ENCODE measurements around the gene CCDC102A.

Gene CCDC102A

DNA sequence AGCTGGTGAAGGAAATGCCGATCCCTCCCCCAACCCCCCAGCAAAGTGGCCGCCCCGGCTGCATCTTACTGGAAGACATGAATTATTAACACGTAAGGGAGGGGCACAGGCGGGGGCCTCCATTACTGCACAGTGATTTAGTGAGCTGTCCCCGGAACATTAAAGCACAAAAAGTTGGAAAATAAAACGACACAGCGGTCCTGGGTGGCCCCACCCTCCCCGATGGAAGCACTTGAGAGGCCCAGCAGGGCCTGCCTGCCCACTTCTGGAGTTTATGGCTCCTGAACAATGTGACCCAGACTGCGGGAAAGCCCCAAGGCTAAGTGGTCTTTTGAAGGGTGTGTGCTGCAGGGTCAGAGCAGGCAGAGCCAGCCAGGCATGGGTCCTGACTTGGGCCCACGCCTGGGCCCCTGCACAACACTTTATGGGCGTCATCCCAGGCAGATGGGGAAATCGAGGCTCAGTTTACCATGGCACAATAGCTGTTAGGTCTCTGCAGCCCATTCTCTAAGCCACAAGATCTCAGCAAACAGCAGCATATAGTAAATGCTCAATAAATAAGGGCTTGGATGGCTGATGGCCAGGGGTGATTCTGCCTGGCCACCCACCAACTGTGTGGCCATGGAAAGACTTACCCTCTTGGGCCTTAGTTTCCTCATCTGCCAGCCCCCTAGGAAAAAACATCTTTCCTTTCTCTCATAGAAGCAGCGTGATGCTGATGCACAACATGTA lies 22.8 kb downstream of the CCDC102A start:
- TF ChIP-seq, protein P1, sequence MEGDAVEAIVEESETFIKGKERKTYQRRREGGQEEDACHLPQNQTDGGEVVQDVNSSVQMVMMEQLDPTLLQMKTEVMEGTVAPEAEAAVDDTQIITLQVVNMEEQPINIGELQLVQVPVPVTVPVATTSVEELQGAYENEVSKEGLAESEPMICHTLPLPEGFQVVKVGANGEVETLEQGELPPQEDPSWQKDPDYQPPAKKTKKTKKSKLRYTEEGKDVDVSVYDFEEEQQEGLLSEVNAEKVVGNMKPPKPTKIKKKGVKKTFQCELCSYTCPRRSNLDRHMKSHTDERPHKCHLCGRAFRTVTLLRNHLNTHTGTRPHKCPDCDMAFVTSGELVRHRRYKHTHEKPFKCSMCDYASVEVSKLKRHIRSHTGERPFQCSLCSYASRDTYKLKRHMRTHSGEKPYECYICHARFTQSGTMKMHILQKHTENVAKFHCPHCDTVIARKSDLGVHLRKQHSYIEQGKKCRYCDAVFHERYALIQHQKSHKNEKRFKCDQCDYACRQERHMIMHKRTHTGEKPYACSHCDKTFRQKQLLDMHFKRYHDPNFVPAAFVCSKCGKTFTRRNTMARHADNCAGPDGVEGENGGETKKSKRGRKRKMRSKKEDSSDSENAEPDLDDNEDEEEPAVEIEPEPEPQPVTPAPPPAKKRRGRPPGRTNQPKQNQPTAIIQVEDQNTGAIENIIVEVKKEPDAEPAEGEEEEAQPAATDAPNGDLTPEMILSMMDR (IDR thresholded peaks at IDR 0.05; ENCODE audit: low read depth, low read length): no peak

DNA sequence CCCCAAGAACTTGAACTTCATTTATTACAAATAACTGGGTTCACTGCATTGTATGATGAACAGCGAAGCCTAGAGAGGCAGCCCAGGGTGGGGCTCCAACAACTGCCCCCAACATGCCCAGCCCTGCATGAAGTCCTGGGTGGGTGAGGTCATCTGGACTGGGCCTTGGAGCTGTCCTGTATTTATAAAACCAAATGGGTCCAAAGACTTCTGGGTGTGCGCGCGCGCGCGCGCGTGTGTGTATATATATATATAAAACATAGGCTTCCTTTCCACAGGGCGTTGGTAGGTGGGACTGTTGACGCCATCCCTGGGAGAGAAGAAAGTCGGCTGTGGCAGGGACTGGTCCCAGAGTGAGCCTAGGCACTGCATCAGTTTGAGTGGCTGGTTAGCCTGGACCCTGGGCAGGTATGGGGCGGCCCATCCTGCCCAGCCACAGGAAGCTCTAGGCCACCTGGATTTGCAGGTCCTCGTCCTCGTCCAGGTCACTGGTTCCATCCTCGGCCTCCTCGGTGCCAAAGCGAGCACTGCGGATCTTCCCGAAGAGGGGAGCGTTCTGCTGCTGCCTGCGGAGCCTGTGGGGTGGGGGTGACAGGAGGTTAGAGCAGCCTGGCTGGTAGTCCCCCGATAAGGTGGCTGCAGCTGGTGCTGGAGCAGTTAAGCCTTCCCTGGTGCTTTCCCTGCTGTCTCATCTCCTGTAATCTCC lies 23.9 kb downstream of the CCDC102A start:
- no peak for DNase-seq (ENCODE audit: extremely low read depth, low read depth)
- TF ChIP-seq, protein P1 (IDR thresholded peaks at IDR 0.05; ENCODE audit: low read depth, low read length): no peak

More for the DNA sequence above, 22.8 kb downstream of the CCDC102A start:
- DNase-seq (ENCODE audit: extremely low read depth, low read depth): no peak

GRCh38 chr16:57510016-57510871 lies 26.1 kb downstream of the CCDC102A start:
- TF ChIP-seq, protein P1 (IDR thresholded peaks at IDR 0.05; ENCODE audit: low read depth, low read length): no peak
- DNase-seq (ENCODE audit: extremely low read depth, low read depth): no peak

- TF ChIP-seq, protein P1 (IDR thresholded peaks at IDR 0.05; ENCODE audit: low read depth, low read length): no peak
- DNase-seq (ENCODE audit: extremely low read depth, low read depth): no peak
Observed at GRCh38 chr16:57509231-57509923, 27.0 kb downstream of the CCDC102A start.

DNA sequence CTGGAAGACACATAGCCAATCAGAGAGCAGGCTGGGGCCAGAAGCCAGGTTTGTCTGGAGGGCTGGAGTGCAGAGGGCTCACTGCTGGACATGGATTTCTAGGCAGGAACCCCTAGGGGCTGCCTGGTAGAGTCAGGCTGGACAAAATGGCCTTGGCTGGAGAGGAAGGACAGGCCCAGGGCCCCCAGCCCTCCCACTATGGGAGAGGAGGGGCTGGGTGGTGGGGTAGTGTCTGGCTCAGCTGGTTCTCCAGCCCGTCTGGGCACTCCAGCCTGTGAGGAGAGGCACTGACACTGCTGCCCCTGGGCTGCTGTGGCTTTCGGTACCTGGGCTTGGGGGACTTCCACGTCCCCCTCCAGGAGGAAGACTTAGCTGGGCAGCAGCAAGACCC lies 28.3 kb downstream of the CCDC102A start:
- DNase-seq (ENCODE audit: extremely low read depth, low read depth): no peak
- TF ChIP-seq, protein P1 (IDR thresholded peaks at IDR 0.05; ENCODE audit: low read depth, low read length): no peak

GRCh38 chr16:57507136-57508034 lies 29.0 kb downstream of the CCDC102A start:
- TF ChIP-seq, protein P1 (IDR thresholded peaks at IDR 0.05; ENCODE audit: low read depth, low read length): no peak
- no peak for DNase-seq (ENCODE audit: extremely low read depth, low read depth)

Data from AG09319 (cell line).